Measurements from ENCODE around the gene CRYAB. TPM values are rescaled to one million over a fixed set of nuclear protein-coding genes. Genes with fewer than 3 reads are reported as not detected.

The CRYAB gene, protein sequence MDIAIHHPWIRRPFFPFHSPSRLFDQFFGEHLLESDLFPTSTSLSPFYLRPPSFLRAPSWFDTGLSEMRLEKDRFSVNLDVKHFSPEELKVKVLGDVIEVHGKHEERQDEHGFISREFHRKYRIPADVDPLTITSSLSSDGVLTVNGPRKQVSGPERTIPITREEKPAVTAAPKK
- total RNA-seq = 8.7 and 48.3 TPM in 2 replicates

DNA sequence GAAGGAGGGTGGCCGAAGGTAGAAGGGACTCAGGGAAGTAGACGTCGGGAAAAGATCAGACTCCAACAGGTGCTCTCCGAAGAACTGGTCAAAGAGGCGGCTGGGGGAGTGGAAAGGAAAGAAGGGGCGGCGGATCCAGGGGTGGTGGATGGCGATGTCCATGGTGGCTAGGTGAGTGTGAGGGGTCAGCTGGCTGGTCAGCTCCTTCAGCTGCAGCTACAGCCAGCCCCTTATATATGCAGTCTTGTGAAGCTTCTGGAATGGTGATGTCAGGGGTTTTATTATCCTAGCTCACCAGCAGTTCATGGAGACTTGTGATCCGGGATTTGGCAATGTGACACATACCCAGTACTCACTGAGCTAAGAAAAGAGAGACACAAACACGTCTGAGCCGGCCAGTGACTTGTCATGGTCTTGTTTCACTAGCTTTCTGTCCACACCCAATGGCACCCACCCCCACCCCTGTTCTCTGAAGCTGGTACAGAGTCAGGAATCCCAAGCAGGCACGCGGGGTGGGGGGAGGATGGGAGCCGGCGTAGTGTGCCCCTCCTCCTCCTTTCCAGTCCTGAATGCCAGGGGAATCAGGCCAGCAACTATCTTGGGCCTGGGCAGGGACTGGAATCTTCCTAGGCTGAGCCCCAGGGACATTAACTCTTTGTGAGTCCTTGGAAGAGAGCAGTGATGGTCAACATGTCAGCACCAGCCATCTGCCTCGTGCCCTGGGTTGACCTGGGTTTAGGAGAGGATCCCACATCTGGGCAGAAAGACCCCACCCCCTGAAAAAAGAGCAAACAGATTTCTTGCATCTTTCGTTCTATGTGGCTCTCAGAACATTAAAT is at the start of gene CRYAB:
TSS of gene CRYAB (minus strand) at position 208 of the 839 bp plus-strand sequence. CDS start at position 162, 46 bp downstream.

DNA sequence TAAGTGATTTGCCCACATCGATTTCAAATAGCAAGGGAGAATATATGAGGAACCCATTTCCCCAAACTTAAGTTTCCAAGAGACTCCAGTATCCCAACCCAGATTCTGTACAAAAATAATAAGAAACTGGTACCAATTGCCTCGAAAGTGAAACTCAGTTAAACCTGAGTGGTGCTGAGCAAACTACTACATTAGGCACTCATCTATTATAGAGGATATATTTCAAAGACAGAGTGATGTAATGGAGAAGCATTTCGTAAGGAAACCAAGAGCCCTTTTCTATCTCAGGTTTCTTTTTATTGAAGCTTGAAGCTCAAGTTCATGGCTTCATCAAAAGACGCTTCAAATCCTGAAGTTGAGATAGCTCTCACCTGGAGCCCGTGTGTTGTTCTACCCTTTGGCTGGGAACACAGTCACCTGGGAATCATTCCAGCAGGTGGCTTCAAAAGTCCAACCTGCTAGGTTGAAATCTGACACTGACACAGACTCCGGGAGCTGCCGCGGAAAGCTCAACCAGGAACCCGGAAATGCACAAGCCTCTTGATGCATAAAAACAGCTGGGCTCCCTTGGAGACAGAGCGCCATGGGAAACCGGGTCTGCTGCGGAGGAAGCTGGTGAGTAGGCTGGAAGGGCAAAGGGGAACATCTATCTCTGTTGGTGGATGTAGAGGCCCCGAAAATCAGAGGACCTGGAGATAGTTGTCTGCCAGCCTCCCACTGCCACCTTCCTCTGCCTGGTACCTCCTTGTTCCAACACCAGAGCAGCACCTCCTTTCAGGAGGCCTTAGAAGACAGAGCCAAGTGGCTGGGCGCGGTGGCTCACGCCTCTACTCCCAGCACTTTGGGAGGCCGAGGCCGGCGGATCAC is 7.1 kb upstream of the CRYAB start, which contains the start of gene C11orf52:
TSS of gene C11orf52 (plus strand) at position 524 of the 867 bp plus-strand sequence. CDS start at position 584, 60 bp downstream.

DNA sequence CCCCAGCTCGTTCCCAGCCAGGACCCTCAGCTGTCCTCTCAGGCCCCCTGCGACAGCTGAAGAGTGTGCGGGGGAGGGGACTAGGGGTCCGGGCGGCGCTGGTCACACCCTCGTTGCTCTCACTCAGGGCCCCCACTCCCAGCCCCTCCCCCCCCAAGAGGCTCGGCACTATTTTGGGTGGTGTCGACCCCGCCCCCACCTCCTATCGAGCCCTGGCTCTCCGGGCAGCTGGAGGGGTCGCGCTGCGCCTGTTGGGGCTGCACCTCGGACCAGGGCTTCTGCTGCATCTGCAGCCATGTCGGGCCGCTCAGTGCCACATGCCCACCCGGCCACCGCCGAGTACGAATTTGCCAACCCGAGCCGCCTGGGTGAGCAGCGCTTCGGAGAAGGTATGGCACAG is 965 bp upstream of the CRYAB start, which contains the start of gene HSPB2:
TSS of gene HSPB2 (plus strand) at position 200 of the 400 bp plus-strand sequence. CDS start at position 296, 96 bp downstream.

DNA sequence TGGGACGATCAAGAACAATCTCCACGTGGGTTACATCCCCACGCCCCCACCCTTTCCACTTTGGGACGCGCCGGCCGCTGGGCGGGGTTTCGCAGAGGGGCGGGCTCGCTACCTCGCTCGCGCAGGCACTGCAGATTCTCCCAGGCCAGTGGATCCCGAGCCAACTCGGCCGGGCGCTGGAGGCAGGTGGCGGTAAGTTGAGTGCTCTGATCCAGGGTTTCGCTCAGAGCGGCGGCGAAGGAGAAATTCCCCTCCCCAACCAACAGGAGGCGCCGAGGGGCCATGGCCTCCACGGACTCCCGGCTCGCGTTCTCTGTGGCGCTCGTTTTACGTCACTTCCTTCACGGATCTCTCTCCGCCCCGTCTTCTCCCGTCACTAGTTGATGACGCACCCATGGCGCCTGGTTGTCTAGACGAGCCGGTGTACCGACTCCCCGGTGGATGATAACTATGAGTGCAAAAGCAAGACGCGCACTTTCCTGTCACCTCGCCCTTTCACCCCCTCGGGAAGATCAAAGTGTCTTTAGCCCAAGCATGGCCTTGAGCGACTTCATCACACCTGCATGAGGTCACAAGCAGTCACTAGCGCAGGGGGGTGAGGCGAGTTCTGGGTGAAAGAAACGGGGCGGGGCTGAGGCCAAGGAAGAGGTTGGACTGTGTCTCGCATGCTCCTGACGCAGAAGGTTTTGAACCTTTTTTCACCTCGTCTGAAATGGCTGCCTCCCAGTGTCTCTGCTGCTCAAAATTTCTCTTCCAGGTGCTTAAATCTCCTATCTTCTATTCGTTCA is 32.5 kb downstream of the CRYAB start, which contains the start of the genes CFAP68 and FDXACB1:
TSS of gene CFAP68 (plus strand) at position 693 of the 788 bp plus-strand sequence. CDS start at position 713, 20 bp downstream.
TSS of gene FDXACB1 (minus strand) at position 317 of the 788 bp plus-strand sequence. CDS start at position 284, 33 bp downstream.

DNA sequence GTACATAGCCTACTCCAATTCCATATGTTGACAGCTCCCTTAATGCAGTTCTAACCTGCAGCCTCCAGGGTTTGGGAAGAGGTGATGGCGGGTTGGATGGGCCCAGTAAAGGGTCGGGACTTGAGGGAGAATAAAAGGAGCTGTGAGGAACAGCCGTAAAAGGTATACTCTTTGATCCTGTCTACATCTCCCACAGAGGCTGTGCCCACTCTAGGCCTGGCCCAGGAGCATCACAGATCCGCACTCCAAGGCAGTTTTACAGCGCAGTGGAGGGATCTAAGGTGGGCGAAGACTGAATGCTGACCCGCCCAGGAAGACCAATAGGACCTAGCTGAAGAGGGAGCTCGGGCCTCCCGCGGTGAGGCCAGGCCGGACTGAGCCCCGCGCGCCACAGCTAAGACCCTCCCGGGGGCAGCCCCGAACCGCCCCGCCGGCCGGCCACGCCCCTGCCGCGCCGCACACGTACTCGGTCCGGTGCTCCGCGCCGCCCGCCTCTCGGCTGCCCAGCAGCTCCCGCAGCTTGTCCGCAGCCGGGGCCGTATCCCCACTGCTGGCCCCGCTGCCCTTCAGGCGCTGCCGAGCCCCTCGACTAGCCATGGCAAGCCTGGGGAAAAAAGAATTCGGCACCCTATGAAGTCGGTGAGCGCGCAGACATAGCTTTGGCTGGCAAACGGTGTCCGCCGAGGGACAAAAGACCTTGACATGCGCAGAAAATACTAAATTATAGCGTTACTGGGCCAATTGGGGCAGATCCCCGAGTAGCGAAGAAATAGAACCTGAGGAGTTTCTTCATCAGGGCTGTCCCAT is 40.5 kb downstream of the CRYAB start, which contains the start of gene ALG9:
TSS of gene ALG9 (minus strand) at position 696 of the 807 bp plus-strand sequence. CDS start at position 597, 99 bp downstream.

Other genes with a start within 250 kb of the CRYAB start
- gene PPP2R1B, start 145.4 kb downstream of the CRYAB start, total RNA-seq = 42.2 and 48.9 TPM in 2 replicates
- gene ALG9, start 40.2 kb downstream of the CRYAB start, total RNA-seq = 31.3 and 39.9 TPM in 2 replicates
- gene FDXACB1, start 32.6 kb downstream of the CRYAB start, total RNA-seq = 3.5 and 4.1 TPM in 2 replicates
- gene CFAP68, start 32.2 kb downstream of the CRYAB start, total RNA-seq = 10.5 and 15.5 TPM in 2 replicates
- 0.58 and 0.99 TPM in 2 replicates for gene HSPB2, start 964 bp upstream of the CRYAB start, total RNA-seq
- gene C11orf52, start 7.1 kb upstream of the CRYAB start, total RNA-seq = 0.66 TPM in 1 of 2 replicates, not detected in the other
- gene DIXDC1, start 25.6 kb upstream of the CRYAB start, total RNA-seq = 17.2 and 22.0 TPM in 2 replicates
- 26.1 and 31.9 TPM in 2 replicates for gene DLAT, start 113.6 kb upstream of the CRYAB start, total RNA-seq
- gene PIH1D2, start 162.2 kb upstream of the CRYAB start, total RNA-seq = 1.5 and 4.4 TPM in 2 replicates
- 16.4 and 18.3 TPM in 2 replicates for gene NKAPD1, start 162.5 kb upstream of the CRYAB start, total RNA-seq
- 27.5 and 37.2 TPM in 2 replicates for gene TIMM8B, start 175.0 kb upstream of the CRYAB start, total RNA-seq
- gene SDHD, start 175.1 kb upstream of the CRYAB start, total RNA-seq = 188 and 273 TPM in 2 replicates

Measured in smooth muscle cell of trachea (primary cell).